GM19372 (cell line): ENCODE results near the gene FMR1NB.
A peak's percentile ranks its signal among the peaks of the same experiment; 100 is the strongest.

Experiments
- ATAC-seq: cut with Tn5 transposase; IDR thresholded peaks from one replicate; pipeline ENCODE4 v1.9.1; 2021; ENCODE audit warnings: mild to moderate bottlenecking, low read depth, moderate library complexity; ENCODE audit not compliant: unreplicated experiment

FMR1NB gene

GRCh38 chrX:148069759-148070503, 88.8 kb downstream of the FMR1NB start:
- peak; percentile 71 for ATAC-seq

- ATAC-seq, result no peak
Measured at GRCh38 chrX:148070504-148070877, 89.4 kb downstream of the FMR1NB start.
